ENCODE data around the gene INVS.
"Not testable (repeated sequence)": the region's sequence is repeated elsewhere in the genome, so short reads cannot be mapped to it uniquely, and the experiment has no call there.

INVS gene, protein sequence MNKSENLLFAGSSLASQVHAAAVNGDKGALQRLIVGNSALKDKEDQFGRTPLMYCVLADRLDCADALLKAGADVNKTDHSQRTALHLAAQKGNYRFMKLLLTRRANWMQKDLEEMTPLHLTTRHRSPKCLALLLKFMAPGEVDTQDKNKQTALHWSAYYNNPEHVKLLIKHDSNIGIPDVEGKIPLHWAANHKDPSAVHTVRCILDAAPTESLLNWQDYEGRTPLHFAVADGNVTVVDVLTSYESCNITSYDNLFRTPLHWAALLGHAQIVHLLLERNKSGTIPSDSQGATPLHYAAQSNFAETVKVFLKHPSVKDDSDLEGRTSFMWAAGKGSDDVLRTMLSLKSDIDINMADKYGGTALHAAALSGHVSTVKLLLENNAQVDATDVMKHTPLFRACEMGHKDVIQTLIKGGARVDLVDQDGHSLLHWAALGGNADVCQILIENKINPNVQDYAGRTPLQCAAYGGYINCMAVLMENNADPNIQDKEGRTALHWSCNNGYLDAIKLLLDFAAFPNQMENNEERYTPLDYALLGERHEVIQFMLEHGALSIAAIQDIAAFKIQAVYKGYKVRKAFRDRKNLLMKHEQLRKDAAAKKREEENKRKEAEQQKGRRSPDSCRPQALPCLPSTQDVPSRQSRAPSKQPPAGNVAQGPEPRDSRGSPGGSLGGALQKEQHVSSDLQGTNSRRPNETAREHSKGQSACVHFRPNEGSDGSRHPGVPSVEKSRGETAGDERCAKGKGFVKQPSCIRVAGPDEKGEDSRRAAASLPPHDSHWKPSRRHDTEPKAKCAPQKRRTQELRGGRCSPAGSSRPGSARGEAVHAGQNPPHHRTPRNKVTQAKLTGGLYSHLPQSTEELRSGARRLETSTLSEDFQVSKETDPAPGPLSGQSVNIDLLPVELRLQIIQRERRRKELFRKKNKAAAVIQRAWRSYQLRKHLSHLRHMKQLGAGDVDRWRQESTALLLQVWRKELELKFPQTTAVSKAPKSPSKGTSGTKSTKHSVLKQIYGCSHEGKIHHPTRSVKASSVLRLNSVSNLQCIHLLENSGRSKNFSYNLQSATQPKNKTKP

DNA sequence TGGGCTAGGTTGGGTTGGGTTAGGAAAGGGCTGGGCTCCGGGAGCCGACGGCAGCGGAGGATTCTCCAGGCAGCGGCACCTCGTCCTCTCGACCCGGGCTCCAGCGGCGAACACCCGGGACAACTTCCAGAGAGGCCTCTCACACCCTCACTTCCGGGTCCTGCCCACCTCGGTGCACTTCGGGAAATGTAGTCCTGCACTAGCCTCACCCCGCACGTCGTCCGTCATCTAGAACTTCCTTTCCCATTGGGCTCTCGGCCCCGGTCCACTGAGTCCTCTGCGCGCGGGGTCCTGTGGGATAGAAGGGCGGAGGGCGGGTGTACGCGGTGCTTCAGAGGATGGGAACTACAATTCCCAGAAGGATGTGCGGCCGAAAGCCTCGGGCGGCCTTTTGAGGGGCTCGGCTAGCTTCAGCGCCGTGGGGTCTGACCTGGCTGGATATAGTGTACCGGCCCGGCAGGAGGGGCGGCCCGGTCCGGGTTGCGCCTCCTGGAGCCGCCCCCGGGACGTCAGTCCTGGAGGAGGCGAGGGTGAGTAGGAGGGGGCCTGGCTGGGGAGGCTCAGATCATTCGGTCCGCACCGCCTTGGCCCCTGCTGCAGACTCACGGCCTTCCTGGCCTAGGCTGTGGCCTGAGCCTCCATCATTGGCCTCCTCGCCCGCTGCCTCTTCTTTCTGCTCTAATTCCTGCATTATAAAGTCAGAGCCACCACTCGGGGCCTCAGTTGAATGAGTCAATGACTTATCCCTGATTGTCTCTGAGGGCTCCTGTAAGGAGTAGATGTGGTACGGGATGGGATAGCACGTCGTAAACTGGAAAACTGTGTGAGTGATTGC is at the start of gene INVS, which contains the start of gene ERP44:
INVS (plus strand) TSS at position 357 of the 835 bp plus-strand sequence. CDS start 5,279 bp downstream, outside the sequence.
ERP44 (minus strand) TSS at position 114 of the 835 bp plus-strand sequence. CDS start 160 bp downstream, outside the sequence.
- DNase-seq (ENCODE audit: low spot score): peak; percentile 99

- no peak for DNase-seq (ENCODE audit: low spot score)
Measured at GRCh38 chr9:100049551-100049950, 49.5 kb upstream of the INVS start.

GRCh38 chr9:100052375-100052774 is 46.7 kb upstream of the INVS start:
- DNase-seq (ENCODE audit: low spot score): no peak

DNA sequence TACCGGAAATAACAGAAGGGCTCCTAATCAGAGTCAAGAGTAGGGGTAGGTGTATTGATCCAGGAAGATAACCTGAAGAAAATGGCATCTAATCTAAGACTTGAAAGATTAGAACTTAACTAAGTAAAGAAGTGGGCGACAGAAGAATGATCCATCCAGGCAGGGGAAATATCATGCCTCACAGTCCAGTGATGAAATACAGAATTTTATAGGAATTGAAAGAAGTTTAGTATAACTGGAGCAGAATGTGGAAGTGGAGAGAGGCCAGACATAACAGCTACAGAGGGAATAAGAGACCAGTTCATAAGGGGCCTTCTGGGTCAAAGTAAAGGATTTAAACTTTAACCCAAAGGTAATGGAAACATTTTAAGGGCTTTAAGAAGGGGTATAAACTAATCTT is 42.5 kb upstream of the INVS start:
- no peak for DNase-seq (ENCODE audit: low spot score)

- DNase-seq (ENCODE audit: low spot score): no peak
Measured at GRCh38 chr9:100057624-100058023, 41.4 kb upstream of the INVS start.

DNA sequence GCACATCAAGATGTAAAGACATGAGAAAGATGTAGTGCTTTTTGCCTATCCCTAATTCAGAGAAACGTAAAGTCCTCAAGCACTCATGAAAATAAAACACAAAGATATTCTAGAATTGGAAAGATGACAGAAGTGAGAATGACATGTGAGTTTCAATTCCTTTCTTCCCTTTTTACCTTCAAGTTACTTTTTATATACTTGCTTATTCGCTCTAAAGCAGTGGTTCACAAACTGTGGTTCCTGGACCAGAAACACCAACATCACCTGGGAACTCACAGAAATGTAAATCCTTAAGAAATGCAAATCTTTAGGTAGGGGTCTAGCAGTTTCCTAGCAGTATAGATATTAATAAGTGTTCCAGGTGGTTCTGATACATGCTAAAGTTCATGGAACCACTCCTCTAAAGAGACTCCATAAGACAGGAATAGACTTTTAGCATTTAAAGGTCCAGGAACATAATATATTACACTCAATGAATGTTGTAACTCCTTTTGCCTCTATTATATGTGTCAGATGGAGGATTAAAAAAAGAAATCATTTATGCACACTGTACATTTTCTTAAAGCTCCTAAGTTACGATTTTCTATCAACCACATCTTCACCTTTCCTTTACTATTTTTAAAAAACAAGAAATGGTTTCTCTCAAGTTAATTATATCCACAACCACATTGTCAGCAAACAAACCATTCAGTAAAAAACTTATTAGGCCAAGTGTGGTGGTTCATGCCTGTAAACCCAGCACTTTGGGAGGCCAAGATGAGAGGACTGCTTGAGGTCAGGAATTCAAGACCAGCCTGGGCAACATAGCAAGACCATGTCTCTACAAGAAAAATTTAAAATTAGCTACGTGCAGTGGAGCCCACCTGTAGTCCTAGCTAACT is 40.1 kb upstream of the INVS start:
- no peak for DNase-seq (ENCODE audit: low spot score)

- not testable (repeated sequence) for DNase-seq (ENCODE audit: low spot score)
Measured at GRCh38 chr9:100062683-100063082, 36.4 kb upstream of the INVS start.

- DNase-seq (ENCODE audit: low spot score): no peak
Measured at GRCh38 chr9:100063185-100063584, 35.9 kb upstream of the INVS start.

GRCh38 chr9:100064872-100065581 is 34.0 kb upstream of the INVS start:
- DNase-seq (ENCODE audit: low spot score): no peak

DNA sequence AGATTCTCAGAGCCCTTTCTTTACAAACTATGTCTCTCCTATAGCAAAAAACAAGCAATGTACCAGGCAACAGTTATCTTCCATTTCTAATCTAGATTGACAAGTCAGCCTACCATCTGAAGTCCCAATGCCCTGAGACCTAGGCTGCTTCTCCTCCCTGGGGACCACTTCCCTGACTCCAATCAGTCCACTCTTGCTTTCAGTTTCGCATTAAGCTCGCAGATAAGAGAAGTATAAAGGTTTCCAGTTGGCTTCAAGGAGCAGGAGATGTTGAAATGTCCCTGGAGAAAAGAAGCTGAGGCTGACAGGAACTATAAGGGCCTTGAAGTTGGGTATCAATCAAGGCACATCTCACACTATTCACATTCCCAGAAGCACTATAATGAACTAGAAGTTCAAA is 32.5 kb upstream of the INVS start:
- DNase-seq (ENCODE audit: low spot score): no peak

- not testable (repeated sequence) for DNase-seq (ENCODE audit: low spot score)
Measured at GRCh38 chr9:100067990-100068389, 31.1 kb upstream of the INVS start.

- DNase-seq (ENCODE audit: low spot score): not testable (repeated sequence)
Measured at GRCh38 chr9:100069068-100069467, 30.0 kb upstream of the INVS start.

DNA sequence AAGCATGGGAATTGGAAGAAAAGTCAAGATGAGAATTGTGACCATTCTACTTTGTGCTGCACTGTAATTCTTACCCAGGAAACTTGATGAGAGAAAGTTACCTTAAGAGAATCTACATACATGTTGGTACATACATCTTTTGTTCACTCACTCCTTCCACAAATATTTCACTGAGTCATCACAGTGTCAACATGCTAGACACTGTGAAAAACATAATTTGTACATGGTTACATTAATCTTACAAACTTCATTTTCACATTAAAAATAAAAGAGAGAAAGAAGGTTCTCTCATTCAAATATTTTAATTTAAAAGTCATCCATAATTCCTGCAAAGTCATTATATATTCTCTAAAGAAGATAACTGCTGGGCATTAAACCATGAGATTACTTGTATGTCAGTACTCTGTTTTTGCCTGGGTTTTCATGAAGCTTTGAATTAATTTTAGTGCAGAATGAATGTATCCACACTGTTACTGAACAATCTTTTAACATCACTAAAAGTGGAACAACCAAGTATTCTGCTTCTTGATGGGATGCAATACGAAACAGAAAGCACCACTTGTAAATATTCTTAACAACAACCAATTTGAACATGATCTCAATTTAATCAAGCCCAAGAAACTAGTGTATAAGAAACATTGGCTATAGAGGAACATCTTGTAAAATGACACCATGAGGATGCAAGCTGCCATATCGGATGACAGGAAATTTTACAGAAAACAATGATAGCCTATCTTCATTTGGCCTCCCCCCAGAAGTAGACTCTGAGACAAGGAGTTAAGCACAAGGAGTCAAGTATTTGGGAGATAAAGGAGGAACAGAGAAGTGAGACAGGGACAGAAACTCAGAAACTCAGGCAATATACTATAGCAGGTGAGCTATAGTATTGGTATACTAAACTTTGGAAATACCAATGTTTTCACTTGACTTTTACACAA is 28.7 kb upstream of the INVS start:
- no peak for DNase-seq (ENCODE audit: low spot score)

GRCh38 chr9:100071271-100071670 is 27.8 kb upstream of the INVS start:
- DNase-seq (ENCODE audit: low spot score): no peak

GRCh38 chr9:100072805-100073204 is 26.2 kb upstream of the INVS start:
- DNase-seq (ENCODE audit: low spot score): no peak

- DNase-seq (ENCODE audit: low spot score): no peak
Measured at GRCh38 chr9:100074093-100074492, 24.9 kb upstream of the INVS start.

DNA sequence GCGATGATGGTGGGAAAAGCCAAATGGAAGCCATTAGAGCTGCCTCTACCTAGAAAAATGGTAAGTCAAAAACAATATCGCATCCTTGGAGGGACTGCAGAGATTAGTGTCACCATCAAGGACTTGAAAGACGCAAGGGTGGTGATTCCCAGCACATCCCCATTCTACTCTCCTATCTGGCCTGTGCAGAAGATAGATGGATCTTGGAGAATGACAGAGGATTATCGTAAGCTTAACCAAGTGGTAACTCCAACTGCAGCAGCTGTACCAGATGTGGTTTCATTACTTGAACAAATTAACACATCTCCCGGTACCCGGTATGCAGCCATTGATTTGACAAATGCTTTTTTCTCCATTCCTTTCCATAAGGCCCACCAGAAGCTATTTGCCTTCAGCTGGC is 24.1 kb upstream of the INVS start:
- DNase-seq (ENCODE audit: low spot score): no peak

DNA sequence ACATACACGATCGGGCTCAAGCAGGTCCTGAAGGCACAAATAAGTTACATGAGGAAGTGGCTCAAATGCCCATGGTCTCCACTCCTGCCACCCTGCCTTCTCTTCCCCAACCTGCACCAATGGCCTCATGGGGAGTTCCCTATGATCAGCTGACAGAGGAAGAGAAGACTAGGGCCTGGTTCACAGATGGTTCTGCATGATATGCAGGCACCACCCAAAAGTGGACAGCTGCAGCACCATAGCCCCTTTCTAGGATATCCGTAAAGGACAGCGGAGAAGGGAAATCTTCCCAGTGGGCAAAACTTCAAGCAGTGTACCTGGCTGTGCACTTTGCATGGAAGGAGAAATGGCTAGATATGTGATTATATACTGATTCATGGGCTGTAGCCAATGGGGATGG is 22.8 kb upstream of the INVS start:
- DNase-seq (ENCODE audit: low spot score): not testable (repeated sequence)

DNA sequence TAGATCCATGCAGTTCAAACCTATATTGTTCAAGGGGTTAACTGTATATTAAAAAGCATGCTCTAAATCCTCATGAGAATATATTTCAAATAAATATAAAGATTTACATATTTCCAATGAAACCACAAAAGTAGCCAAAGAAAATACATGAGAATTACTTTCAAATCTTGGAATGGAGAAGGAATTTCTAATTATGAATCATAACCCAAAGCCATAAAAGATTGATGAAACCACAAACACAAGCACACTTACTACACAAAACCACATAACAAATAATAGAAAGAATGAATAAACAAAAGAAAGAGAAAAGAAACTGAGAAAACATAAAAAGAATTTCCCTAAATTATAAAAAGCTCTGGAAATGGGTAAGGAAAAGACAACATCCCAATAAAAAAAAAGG is 16.3 kb upstream of the INVS start:
- DNase-seq (ENCODE audit: low spot score): peak; percentile 7
